GM19438 (cell line): ENCODE data around the gene PRKN.
"Not testable (repeated sequence)": the region's sequence is repeated elsewhere in the genome, so short reads cannot be mapped to it uniquely, and the experiment has no call there.

ENCODE experiments used
- ATAC-seq: cut with Tn5 transposase; IDR thresholded peaks from one replicate; pipeline ENCODE4 v1.9.1; 2021; ENCODE audit warnings: low read depth; ENCODE audit not compliant: unreplicated experiment

Gene PRKN

DNA sequence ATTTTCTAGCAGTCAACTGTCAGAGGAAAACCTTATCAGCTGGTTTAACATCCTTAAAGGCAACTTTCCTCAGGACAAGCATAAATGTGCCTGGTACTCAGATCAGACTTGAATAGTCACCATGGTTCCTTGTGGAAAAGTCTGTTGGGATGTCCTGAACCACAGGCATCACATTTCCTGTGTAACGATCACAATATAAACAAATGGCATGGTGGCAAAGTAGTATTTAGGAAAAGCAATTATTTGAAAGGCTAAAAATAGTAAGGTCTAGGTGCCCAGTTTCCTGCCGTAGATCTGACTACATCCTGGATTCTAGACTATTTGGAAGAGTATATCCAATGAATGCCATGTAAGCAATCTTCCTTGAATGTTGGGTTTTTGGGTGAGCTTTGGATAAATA, 1181.8 kb downstream of the PRKN start:
- ATAC-seq, result no peak

DNA sequence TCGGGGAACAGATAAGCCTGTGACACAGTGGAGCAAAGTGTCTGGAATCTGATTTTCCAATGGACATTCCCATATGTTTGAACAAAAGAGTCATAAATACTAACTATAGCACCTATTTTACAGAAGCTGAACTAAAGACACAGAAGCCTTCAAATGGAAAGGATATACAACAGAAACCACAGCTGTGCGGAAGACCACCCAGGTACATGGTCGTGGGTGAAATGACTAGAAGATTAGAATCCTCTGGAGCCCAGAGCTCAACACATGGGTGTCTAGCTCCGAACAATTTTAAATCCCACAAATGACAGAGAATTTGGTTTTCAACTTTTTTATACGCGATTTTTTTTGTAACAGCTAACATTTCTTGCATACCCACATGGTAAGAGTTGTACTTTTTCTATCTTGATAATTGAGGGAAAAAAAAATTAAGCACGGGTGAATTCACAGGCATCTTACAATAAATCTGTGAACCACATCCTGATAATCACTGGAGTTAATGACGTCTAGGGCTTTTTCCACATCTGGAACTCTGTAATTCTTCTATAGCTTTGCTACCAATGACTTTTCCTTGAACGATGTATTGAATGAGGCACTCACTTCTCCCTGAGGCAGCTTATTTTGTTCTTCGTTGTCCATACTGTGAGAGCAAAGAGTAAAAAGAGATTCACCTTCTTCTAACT, 1182.6 kb downstream of the PRKN start:
- ATAC-seq, result no peak

DNA sequence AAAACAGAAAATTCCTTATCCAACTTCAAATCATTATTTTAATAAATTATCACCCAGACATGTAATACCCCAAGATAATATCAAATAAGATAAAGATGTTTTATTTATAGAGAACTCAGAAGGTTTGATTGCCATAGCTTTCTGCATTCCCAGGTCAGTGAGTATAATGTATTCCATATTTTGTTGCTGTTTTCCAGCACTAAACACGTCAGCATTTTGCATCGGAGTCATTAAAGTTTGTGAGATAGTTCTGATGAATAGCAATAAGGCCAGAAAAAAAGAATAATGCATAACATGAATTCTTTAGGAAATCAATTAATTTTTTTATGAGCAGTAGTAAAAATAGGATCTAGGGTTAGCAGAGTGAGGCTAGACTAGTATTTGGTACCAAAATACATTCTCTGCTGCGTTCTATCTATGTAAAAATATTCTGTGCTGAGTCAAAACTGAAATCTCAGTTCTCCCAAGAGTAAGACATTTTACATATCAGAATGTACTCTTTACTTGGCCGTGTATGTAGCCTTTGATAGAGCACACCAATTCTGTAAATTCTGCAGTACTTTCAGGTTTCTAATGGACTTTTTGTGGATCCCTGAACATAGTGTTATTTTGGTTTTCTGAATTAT, 1183.8 kb downstream of the PRKN start:
- no peak for ATAC-seq

DNA sequence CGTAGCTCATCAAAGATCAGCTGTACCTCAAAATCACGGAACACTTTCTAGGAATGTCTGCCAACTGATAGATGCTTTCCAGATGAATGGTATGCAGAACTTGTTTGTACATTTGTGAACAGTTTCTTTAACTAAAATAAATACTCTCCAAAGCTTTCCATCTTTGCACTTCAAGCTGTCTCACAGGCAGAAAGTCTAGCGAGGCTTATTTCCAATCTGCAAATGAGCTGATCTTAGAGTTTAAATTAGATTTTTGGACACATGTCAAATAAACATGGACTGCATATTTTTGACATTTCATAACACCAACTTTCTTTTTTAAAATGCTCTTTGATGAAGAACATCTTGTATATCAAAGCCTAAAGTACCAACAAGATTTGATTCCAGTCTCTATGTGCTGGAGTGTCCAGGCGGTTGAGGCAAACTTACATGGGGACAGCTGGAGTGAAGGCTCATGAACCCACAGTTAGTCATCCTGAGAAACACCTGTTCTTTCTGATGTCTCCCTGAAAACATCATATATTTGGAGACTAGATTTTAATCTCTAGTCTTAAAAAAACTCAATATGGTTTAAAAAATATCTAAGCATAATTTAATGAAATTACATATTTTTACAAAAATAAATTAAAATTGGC, 1185.1 kb downstream of the PRKN start:
- no peak for ATAC-seq

DNA sequence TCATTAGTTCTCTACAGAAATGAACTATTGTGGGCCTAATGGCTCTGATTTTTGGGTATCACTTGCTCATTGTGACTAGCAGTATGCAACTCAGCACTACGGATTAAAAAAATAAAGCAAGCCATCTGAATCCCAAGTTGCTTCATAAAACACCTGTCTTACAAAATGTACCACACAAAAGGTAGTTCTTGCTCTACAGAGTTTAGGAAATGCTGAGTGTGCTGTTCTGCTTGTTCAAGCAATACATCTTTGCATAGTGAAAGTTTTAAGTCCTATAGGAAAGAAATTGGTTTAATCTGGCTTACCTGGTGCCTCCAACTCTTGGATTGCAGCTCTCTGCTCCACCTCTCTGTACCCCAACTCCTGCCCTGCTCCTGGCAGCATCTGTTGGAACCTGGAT, 1187.0 kb downstream of the PRKN start:
- no peak for ATAC-seq

DNA sequence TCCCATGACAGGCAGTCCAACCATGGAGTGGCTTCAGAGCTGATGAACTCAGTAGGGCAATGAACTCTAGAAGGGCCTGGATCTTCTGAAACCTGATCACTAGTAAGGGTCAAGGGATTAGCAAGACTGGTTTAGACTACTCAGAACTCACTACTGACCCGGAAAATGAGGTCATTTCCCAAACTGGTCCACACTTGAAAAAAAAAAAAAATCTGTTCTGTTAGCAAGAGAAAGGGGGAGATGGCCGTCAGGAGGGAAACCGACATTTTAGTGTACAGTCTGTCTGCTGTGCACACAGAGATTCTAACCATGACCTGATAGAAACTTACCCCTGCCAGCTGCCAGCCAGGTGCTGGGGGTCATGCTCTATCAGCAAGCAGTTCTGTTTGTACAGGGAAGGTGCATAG, 1191.3 kb downstream of the PRKN start:
- no peak for ATAC-seq

DNA sequence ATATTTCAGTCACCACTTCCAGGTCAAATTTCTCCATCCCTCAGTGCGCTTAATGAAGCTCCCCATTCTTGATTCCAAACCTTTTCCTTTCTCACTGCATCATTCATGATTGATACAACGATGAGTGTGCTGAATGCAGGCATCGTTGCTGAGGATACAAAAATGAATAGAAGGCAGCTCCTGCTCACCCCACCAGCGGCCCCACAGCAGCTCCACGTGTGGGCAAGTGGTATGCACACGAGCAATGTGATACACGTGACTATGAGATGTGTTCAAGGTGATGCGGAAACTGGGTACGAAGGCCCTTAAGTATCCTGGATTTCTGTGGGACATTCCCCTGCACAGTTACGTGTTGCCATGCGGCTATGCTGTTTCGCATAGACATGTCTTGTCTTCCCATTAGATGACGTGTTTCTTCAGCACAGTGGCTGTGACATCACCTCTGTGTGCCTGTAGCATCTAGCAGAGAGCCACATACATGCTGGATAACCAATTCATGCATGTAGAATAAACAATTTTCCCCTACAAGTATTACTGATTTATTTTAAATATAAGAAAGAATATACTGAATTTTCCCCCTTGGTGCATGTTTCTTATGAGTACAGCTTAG, 1193.2 kb downstream of the PRKN start:
- no peak for ATAC-seq

DNA sequence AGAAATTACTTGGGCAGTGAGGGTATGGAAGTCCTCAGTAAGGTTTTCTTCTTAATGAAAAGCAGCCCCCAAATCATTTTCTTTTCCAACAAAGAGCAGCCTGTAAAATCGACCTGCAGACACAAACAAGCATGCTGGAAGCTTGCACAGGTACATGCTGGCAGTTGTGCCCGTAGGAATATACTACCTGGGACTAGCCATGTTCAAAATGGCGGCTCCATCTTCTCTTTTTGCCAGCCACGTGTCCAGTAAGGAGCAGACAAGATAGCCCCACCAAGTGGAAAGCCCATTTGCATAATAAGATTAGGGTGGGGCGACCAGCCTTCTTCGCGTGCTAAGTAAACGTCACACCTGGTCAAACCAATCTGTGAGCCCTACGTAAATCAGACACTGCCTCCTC, 1194.3 kb downstream of the PRKN start:
- ATAC-seq, result no peak

DNA sequence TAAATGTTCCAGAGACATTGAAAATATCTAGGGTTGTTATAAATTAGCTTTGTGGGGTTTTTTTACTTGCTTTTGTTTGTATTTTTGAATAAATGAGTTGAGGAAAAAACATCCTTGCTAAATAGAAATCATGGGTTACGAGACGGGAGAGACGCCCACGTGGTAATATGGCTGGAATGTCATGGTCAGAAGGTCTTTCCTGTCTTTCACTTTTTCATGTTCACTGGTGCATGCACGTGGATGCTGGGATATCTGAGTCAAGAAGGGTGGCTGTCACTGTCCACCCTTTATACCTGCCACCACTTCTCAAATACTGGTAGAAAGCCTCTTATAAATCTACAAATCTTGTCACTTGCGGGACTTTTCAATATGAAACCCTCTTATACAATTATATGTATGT, 1195.0 kb downstream of the PRKN start:
- no peak for ATAC-seq

DNA sequence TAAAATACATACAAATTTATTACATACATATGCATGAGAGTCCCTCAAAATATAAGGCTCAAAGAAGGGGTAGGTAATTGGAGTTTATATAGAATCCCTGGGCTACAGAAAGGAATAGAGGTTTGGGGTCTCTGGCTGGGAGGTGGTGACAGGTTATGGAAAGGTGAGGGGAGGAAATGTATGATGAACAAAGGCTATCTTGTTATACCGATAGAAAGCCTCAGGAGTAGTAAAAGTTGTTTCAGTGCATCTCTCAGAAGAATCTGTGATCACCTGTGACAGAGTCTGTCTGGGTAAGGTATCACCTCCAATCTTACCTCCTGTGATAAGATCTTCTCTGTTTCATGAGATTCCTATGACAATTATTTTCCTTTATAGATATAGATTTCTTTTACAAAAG, 1200.8 kb downstream of the PRKN start:
- ATAC-seq, result no peak

DNA sequence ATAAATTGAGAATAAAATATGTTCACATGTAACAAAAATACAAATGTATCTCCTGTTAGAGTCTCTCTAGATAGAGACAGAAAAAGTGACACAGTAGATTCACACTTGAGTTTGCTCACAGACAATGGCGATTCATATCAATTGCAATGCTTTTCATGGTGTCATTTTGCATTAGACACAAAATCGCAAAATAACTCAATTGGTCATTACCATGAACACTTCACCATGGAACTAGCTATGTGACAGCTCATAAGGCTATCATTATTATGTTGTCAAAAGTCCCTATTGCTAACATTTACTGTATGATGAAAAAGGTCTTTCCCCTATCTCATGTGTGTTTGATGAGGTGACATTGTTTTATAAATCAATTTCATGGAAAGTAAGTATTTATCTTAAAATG, 1204.2 kb downstream of the PRKN start:
- ATAC-seq, result no peak

DNA sequence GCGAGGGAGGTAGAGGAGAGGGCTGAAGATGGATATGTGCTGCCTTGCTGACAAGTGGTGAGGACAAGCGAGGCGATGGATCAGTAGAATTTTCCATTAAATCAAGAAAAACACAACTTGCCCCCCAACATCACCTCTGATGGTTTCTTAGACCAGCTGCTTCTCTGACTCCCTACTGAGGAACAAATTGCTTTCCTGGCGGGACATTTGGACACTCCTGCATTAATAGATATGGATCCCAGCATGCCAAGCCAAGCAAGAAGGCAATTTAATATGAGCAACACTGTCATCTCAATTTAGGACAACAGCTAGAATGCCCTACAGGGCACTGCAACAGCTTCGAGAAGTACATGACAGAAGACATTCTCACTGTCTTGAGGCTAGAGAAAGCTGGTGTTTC, 1205.3 kb downstream of the PRKN start:
- ATAC-seq, result no peak

DNA sequence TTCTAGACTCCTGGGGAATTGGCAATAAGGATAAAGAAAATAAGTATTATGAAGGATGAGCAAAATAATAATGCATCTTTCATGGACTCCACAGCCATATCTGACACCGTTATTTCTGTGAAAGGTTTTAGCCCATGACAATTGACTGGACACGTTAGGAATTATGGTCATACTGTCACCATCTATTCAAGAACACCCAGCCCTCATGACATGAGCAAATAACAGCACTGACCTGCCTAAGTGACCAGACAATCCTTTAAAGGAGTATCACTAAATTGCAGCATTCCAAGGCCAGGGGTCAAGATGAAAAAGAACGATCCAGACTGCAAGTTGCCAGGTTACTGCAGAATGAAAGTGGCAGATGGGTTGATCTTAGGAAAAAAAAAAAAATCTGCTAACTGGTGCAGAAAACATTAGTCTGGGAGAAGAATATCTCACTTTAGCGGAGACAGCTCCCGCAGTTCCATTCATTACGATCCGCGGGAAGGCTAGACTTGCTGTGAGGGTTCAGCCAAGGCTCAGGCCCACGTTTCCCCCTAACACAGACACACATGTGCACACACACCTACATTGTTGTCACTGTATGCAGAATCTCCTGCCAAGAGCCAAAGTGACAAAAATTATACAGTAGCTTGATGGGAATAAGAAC, 1216.0 kb downstream of the PRKN start:
- ATAC-seq, result no peak

DNA sequence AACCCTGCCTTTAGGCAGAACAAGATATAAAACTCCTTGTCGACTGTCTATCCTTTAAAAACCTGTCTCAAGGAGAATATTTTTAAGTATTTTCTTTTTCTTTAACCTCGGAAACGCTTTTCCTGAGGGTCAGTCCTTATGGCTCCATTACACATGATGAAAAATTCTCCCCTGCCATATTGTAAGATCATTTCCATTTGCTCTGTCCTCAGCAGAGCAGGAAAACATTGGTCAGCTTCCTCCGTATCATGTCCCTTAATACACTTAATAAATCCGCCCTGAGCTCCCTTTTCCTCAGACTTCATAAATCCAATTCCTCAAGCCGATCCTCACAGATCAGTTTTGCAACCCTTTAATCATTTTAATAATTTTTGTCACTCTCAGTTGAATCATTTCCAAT, 1219.2 kb downstream of the PRKN start:
- no peak for ATAC-seq

DNA sequence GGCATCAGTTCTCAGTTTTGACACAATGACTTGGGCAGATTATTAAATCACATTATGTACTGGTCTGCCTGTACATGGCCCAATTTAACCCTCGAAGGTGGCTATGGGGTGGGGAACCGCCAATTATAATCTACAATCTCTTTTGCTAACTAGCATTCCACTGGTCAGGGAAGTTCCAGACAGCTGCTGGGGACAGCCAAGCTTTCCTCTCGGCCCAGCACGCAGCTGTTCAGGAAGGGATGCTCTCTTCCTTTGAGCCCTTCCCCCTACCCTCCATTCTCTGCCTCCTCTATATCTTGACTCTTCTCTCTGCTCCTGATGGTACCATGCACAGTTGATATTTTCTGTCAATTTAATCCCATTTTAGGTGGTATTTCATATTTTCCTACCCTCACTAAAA, 1220.2 kb downstream of the PRKN start:
- no peak for ATAC-seq

DNA sequence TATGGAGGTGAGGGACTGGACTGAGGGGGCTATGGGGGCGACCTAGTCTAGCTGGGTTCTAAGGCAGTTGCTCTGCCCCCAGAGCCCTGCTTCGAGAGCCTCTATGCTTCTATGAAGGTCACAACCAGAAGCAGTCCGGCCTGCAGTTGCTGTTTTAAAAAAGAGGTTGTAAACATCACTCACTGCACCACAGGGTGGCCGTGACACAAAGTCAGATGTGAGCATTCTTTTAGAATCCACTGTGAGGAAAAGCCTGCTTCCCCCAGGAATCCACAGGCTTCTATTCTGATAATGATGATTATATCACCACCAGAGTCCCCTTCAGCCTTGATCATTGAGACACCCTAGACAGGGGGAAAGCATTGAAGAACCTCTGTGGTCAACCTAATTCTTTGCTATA, 1224.0 kb downstream of the PRKN start:
- ATAC-seq, result no peak

DNA sequence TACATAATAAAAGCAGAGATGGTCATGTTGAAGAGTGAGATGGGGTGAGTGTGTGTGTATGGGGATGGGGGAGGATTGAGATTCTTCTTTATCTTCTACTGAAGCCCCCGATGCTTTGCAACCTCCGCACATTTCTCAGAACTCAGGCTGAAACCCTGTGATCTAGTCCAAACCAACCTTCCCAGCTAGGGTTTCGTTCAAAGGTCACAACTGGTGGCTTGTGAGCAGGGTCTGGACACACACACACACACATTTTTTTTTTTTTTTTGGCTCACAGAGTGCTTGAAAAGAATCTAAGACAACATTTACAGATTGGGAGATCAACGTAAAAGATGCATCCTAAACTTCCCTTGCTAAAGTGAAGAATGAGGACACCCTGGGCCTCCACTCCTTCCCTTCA, 1228.7 kb downstream of the PRKN start:
- ATAC-seq, result no peak

DNA sequence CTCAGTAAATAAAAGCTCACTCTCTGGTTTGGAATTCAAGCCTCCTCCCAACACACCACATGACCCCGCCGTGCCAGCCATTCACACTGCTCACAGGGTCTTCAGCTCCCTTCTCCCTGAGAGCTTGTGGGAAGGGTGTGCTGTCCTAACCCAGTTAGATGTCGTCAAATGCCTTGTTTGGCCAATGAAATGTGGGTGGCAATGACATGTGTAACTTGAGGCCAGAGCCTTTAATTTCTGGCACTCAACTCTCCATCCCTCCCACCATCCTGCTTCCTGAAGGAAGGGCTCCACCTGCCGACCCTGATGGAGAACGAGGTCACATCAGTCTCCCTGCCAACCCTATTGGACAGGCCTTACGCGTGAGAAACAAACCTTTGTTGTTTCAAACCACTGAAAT, 1229.2 kb downstream of the PRKN start:
- no peak for ATAC-seq

DNA sequence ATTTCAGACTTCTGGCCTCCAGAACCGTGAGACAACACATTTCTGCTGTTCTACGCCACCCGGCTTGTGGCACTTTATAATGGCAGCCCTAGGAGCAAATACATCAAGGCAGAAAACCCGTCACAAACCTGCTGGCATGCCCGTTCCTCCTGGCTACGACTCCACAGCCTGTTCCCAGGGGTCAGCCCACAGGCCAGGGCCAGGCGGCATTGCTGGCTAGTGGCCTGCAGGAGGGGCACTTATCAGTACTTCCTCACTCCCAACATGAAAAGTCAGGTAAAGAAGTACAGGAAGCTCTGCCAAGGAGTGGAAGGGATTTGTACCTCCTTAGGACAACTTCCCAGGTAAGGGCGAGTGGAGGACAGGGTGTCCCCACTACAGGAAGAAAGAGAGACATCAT, 1230.6 kb downstream of the PRKN start:
- no peak for ATAC-seq

DNA sequence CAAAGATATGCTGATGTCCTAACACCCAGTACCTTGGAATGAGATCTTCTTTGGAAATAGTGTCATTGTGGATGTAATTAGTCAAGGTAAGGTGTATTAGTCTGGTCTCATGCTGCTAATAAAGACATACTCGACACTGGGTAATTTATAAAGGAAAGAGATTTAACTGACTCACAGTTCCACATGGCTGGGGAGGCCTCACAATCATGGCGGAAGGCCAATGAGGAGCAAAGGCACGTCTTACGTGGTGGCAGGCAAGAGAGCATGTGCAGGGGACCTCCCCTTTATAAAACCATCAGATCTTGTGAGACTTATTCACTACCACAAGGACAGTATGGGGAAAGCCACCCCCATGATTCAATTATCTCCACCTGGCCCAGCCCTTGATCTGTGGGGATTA, 1231.3 kb downstream of the PRKN start:
- not testable (repeated sequence) for ATAC-seq

DNA sequence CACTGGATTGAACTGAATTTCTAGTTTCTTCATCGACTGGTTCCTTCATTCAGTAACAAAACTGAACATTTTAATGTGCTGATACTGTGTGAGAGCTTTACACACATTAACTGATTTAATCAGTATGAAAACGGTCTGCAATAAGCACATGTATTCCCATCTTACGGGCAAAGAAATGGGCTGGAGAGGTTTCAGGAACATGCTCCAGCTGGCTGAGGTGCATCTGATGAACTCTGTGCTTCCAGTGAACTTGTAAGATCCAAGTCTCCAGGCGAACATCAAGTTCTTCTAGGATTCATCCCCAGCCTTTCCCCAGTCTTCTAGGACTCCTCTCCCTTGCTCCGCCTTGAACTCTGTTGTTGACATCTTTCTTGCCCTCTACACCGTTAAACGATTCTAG, 1233.0 kb downstream of the PRKN start:
- no peak for ATAC-seq
